ENCODE measurements around the gene GALNT2.
A peak's percentile ranks its signal among the peaks of the same experiment; 100 is the strongest.

GALNT2 gene

DNA sequence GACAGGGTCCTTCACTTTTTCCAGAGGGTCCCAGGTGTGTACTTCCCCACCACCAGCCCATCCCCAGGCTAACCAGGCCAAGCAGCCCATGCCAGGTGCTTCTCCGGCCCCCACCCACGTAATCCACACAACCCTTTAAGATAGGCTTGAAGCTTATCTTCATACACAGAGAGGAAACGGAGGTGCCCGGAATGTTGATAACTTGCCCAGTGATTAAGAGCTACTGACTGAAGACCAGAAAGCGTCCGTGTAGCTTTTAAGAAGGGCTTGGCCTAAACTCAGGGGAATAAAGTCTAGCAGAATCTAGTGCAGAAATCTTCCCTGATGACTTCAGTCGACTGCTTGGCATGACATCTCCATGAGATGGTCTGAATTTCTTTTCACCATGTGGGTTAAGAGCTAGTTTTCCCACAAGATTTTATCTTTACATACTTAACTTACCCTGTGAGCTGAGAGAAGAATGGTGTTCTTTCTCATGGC, 138.7 kb downstream of the GALNT2 start:
- peaks cover 100% of the 10 kb centered on the region for H4K20me1 ChIP-seq
- H3K36me3 ChIP-seq = peaks cover 89% of the 10 kb centered on the region
- H3K27me3 ChIP-seq = no peaks in the 10 kb centered on the region
- H3K4me3 ChIP-seq = no peak overlapping the region
- TF ChIP-seq Cebpa-rat (IDR thresholded peaks at IDR 0.05) = no peak
- H3K4me2 ChIP-seq = peak overlapping the region; percentile 90; the same call in 1 of the 2 replicates
- no peak overlapping the region for H3K9ac ChIP-seq
- no peaks in the 10 kb centered on the region for H3K9me3 ChIP-seq
- H3K27ac ChIP-seq = no peak overlapping the region
- peaks cover 98% of the 10 kb centered on the region for H3K4me1 ChIP-seq

DNA sequence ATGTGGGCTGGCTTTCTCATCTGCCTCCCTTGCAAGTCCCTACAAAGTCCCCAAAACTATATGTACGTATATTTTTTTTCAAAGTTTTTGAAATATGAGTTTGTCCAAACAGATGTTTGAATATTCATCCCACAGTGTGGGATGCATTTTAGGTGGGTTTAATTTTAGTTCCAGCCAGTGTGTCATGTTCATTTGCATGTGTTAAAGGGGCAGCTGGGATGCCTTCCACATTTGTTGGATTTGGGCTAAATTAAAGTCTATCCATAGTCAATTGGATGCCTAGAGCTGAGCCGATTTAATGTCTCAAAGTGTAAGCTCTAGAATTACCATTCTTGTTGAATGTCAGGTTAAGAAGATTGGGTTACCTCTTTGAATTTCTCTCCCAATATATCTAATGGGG, 139.2 kb downstream of the GALNT2 start:
- Histone ChIP-seq H3K4me1 (peaks cover 98% of the 10 kb centered on the region), H3K27me3 (no peaks in the 10 kb centered on the region), H3K9me3 (no peaks in the 10 kb centered on the region), H3K4me3 (no peak overlapping the region), H3K36me3 (peaks cover 89% of the 10 kb centered on the region), H3K9ac (no peak overlapping the region), H3K27ac (no peak overlapping the region), H4K20me1 (peaks cover 100% of the 10 kb centered on the region), H3K4me2 (peak overlapping the region; percentile 90; the same call in 1 of the 2 replicates)
- no peak for TF ChIP-seq Cebpa-rat (IDR thresholded peaks at IDR 0.05)

DNA sequence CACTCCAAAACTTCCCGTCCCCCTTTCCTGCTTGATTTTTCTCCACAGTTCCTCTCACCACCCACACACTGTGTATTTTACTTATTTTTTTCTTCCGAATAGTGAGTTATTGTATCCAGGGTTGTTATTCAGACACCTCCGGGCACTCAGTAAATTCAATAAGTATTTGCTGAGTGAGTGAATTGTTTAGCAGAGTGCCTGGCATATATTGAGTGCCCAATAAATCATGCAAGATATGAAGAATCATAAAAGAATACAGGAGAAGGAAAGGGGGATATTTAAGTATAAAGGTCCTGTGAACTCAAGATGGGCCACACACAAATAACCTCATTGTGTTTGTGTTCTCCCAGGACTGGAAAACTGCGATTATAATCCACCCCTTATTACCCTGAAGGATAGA, 139.9 kb downstream of the GALNT2 start:
- Histone ChIP-seq H3K27me3 (no peaks in the 10 kb centered on the region), H3K4me2 (peak overlapping the region; percentile 90), H3K9me3 (no peaks in the 10 kb centered on the region), H3K9ac (no peak overlapping the region), H3K4me1 (peaks cover 100% of the 10 kb centered on the region), H3K36me3 (peaks cover 84% of the 10 kb centered on the region), H3K27ac (0 out of 2 replicates have a peak overlapping the region, but pooled peaks have one; percentile 23), H3K4me3 (no peak overlapping the region), H4K20me1 (peaks cover 100% of the 10 kb centered on the region)
- TF ChIP-seq Cebpa-rat (IDR thresholded peaks at IDR 0.05) = no peak

DNA sequence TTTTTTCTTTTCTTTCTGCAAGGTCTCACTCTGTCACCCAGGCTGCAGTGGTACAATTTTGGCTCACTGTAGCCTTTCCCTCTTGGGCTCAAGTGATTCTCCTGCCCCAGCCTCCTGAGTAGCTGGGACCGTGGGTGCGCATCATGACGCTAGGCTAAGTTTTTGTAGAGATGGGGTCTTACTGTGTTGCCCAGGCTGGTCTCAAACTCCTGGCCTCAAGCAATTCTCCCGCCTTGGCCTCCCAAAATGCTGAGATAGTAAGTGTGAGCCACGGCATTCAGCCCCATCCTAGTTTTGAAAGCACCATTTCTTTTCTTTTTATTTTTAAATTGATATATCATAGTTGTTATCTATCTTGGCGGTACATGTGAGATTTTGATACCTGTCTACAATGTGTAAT, 140.6 kb downstream of the GALNT2 start:
- Histone ChIP-seq H3K9me3 (no peaks in the 10 kb centered on the region), H3K4me1 (peaks cover 100% of the 10 kb centered on the region), H3K4me2 (peak overlapping the region; percentile 90), H3K4me3 (no peak overlapping the region), H3K36me3 (peaks cover 78% of the 10 kb centered on the region), H3K27me3 (no peaks in the 10 kb centered on the region), H3K9ac (no peak overlapping the region; the same call in 1 of the 2 replicates), H4K20me1 (peaks cover 100% of the 10 kb centered on the region), H3K27ac (no peak overlapping the region)
- TF ChIP-seq Cebpa-rat (IDR thresholded peaks at IDR 0.05) = no peak

DNA sequence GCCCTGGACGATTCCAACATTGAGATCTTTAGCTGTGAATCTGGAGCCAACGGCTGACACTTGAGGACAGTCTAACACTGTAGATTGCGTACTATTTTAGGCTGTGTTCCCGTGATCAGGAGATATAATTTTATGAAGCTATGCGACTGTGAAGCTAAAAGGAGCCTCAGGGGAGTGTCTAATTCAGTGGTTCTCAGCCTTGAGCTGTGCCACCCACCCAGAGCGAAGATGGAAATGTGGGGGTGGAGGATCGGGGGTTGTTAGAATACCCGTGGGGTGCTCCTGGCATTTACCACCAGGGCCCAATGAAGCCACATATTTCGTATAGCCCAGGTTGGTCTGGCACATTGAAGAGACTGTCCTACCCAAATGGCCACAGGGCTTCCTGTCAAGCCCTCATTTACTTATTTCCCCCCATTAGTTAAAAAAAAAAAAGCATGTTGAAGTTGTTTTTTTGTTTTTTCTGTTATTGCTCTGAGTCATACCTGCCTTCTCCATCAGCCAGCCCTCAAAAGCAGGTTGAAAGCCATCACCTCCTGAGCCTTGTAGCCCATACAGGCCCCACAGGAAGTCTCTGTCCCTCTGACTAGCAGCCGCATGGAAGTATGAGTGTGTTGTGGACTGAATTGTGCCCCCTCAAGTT, 141.7 kb downstream of the GALNT2 start:
- Histone ChIP-seq H3K9ac (peak overlapping the region; percentile 67), H3K36me3 (peaks cover 67% of the 10 kb centered on the region), H3K4me2 (peak overlapping the region; percentile 90), H3K4me3 (peak overlapping the region; percentile 9; the same call in 1 of the 2 replicates), H4K20me1 (peaks cover 97% of the 10 kb centered on the region), H3K4me1 (peaks cover 100% of the 10 kb centered on the region), H3K27me3 (no peaks in the 10 kb centered on the region), H3K9me3 (no peaks in the 10 kb centered on the region), H3K27ac (peak overlapping the region; percentile 73)
- TF ChIP-seq Cebpa-rat (IDR thresholded peaks at IDR 0.05) = no peak

DNA sequence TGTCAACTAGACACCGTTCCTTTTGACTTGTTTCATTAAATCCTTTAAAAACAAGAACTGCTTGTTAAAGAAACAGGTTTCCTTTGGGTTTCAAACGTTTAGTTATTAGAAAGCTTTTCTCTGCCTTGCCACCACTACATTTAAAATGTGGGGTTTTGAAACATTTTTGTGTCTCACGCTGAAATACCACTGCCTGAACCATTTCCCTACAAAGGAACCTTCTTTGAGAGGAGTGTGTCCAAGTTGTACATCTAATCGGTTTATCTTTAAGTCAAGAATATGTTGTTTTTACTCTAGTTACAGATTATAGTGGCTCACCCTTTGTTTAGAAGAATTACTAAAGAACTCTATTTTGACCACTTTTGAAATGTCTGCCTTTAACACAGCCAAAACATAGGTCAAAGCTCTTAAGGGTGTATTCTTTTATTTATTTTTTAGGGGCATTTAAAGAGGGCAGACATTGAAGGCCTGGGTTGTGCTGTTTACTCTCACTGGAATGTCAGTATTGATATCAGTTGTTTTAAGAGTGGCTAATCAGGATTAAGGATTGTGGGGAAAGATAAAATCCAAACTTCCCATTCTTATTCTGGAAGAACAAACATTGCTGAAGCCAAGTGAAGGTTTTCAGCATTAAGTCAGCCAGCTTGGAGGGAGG, 143.4 kb downstream of the GALNT2 start:
- Histone ChIP-seq H3K4me1 (peaks cover 100% of the 10 kb centered on the region), H3K36me3 (peaks cover 66% of the 10 kb centered on the region), H3K9ac (peak overlapping the region; percentile 67), H3K4me2 (peak overlapping the region; percentile 90), H3K9me3 (no peaks in the 10 kb centered on the region), H3K4me3 (no peak overlapping the region), H3K27ac (peak overlapping the region; percentile 73), H4K20me1 (peaks cover 95% of the 10 kb centered on the region), H3K27me3 (no peaks in the 10 kb centered on the region)
- TF ChIP-seq Cebpa-rat (IDR thresholded peaks at IDR 0.05) = no peak

DNA sequence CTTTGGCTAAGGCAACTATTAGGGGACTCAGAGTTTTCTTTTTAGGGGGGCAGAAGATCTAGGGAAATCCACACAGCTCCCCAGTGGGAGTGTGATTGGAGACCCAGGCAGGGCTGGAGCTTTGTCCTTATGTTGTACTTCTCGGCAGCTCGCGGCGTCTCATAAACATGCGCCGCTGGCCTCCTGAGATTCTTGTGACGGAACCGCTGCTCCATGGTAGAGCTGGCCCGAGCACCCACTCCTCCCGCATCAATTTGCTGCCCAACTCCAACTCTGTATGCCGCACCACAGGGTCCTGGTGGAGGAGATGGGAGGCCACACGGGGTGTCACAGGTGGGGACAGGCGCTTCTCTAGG, 143.9 kb downstream of the GALNT2 start:
- Histone ChIP-seq H3K4me3 (peak overlapping the region; percentile 53; the same call in 1 of the 2 replicates), H4K20me1 (peaks cover 95% of the 10 kb centered on the region), H3K4me1 (peaks cover 100% of the 10 kb centered on the region), H3K27ac (peak overlapping the region; percentile 73), H3K9me3 (no peaks in the 10 kb centered on the region), H3K36me3 (peaks cover 66% of the 10 kb centered on the region), H3K9ac (0 out of 2 replicates have a peak overlapping the region, but pooled peaks have one; percentile 30), H3K4me2 (peak overlapping the region; percentile 90), H3K27me3 (no peaks in the 10 kb centered on the region)
- TF ChIP-seq Cebpa-rat (IDR thresholded peaks at IDR 0.05) = no peak

DNA sequence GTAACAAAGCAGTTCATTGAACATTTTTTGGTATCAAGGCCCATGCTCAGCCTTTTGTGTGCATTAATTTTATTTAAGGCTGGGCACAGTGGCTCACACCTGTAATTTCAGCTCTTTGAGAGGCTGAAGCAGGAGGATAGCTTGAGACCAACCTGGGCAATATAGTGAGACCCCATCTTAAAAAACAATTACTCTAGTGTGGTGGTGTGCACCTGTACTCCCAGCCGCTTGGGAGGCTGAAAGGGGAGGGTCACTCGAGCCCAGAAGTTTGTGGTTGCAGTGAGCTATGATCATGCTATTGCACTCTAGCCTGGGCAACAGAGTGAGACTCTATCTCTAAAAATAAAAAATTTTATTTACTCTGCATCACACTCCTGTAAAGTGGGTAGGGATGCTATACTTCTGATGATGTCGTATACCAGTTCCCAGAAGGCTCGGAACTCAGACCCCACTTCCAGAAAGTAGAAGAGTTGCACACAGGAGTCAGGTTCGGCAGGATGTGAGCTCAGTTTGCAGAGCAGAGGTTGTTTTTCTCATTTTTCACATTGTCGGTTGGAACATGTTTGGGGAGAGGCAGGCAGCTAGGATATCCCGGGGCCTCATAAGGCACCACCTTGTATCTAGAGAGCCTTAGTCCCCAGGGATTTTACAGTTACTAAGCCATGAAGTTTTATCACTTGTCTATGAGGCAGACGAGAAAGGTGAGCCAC, 144.6 kb downstream of the GALNT2 start:
- H4K20me1 ChIP-seq = peaks cover 95% of the 10 kb centered on the region
- H3K9ac ChIP-seq = peak overlapping the region; percentile 48
- H3K9me3 ChIP-seq = no peaks in the 10 kb centered on the region
- TF ChIP-seq Cebpa-rat (IDR thresholded peaks at IDR 0.05) = no peak
- H3K4me3 ChIP-seq = peak overlapping the region; percentile 53
- H3K4me2 ChIP-seq = peak overlapping the region; percentile 90
- peaks cover 64% of the 10 kb centered on the region for H3K36me3 ChIP-seq
- peaks cover 100% of the 10 kb centered on the region for H3K4me1 ChIP-seq
- no peaks in the 10 kb centered on the region for H3K27me3 ChIP-seq
- H3K27ac ChIP-seq = peak overlapping the region; percentile 73

DNA sequence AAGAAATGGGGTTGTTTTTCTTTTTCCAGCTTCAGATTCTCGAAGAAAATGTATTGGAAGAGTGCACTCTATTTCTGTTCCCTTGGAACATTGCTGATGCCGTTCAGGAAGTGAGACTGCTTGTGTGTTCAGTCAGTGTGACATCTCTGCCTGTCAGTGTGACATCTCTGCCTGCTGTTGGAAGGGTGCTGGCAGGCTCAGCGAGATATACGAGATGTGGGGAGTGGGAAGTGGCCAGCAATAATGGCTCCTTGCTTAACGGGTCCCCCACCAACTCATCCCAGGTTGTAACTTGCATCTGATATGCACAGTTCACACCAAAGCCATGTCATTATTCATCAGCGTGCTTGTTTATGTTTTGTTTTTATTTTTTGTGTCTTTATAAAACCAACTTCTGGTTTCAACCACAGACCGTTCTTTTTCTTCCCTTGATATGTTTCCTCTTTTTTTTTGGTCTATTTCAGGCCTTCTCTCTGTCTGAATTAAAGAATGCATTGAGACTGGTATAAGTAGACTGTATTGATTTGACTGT, 145.4 kb downstream of the GALNT2 start:
- Histone ChIP-seq H3K4me3 (peak overlapping the region; percentile 53), H3K27ac (peak overlapping the region; percentile 73), H3K4me2 (peak overlapping the region; percentile 90), H3K9me3 (no peaks in the 10 kb centered on the region), H4K20me1 (peaks cover 94% of the 10 kb centered on the region), H3K4me1 (peaks cover 100% of the 10 kb centered on the region), H3K9ac (peak overlapping the region; percentile 59), H3K27me3 (no peaks in the 10 kb centered on the region), H3K36me3 (peaks cover 66% of the 10 kb centered on the region)
- no peak for TF ChIP-seq Cebpa-rat (IDR thresholded peaks at IDR 0.05)
